ENCODE data around the gene PLEKHA1.

PLEKHA1 gene

DNA sequence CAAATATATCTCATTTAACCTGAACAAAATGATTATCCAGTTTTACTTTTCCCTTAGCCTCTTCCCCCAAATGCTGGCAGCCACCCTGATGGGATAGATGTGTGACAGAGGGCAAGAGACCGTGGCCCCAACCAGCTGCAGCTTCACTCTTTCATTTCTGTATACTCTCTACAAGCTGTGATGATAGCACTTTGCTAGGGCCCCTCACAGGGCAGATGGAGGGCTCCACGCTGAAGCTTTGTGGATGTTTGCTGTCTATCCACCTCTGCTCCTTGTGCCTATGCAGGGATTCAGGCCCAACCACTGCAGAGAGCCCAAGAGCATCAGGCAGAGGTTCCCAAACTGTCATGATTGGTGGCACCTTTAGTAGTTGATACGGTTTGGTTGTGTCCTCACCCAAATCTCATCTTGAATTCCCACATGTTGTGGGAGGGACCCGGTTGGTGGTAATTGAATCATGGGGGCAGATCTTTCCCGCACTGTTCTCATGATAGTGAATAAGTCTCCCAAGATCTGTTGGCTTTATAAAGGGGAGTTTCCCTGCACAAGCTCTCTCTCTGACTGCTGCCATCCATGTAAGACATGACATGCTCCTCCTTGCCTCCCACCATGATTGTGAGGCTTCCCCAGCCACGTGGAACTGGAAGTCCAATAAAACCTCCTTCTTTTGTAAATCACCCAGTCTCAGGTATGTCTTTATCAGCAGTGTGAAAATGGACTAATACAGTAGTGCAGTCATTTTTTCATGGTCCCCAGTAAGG is 107.0 kb downstream of the PLEKHA1 start:
- TF ChIP-seq, protein P1, sequence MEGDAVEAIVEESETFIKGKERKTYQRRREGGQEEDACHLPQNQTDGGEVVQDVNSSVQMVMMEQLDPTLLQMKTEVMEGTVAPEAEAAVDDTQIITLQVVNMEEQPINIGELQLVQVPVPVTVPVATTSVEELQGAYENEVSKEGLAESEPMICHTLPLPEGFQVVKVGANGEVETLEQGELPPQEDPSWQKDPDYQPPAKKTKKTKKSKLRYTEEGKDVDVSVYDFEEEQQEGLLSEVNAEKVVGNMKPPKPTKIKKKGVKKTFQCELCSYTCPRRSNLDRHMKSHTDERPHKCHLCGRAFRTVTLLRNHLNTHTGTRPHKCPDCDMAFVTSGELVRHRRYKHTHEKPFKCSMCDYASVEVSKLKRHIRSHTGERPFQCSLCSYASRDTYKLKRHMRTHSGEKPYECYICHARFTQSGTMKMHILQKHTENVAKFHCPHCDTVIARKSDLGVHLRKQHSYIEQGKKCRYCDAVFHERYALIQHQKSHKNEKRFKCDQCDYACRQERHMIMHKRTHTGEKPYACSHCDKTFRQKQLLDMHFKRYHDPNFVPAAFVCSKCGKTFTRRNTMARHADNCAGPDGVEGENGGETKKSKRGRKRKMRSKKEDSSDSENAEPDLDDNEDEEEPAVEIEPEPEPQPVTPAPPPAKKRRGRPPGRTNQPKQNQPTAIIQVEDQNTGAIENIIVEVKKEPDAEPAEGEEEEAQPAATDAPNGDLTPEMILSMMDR (IDR thresholded peaks at IDR 0.05), result no peak
- no peak overlapping the region for H3K27ac Mint-ChIP-seq
- no peak for DNase-seq
- H3K4me3 Mint-ChIP-seq, result no peak overlapping the region
- H3K4me1 Mint-ChIP-seq, result peaks cover 45% of the 10 kb centered on the region
- peaks cover 20% of the 10 kb centered on the region for H3K9me3 Mint-ChIP-seq
- peaks cover 7% of the 10 kb centered on the region for H3K36me3 Mint-ChIP-seq (ENCODE audit: low read depth)
- peaks cover 12% of the 10 kb centered on the region for H3K27me3 Mint-ChIP-seq (ENCODE audit: low read depth, poor library complexity)
